ENCODE data around the gene HMCN2. TPM values are rescaled to one million over a fixed set of nuclear protein-coding genes. Genes with fewer than 3 reads are reported as not detected.

The HMCN2 gene
- under 0.01 and 0.17 TPM in 2 replicates for total RNA-seq

GRCh38 chr9:130265431-130266235 lies at the start of gene HMCN2:
TSS of gene HMCN2 (plus strand) at chr9:130265760. CDS start at chr9:130265879, 119 bp downstream.

GRCh38 chr9:130444565-130445221 lies 179.1 kb downstream of the HMCN2 start, which contains the start of gene ASS1:
TSS of gene ASS1 (plus strand) at chr9:130444961. CDS start at chr9:130452229, 7,268 bp downstream.

Other genes starting within 250 kb of the HMCN2 start
- 30.5 and 36.9 TPM in 2 replicates for gene FNBP1, start 222.6 kb upstream of the HMCN2 start, total RNA-seq
- 31.1 and 37.2 TPM in 2 replicates for gene GPR107, start 211.9 kb upstream of the HMCN2 start, total RNA-seq
- 32.9 and 76.4 TPM in 2 replicates for gene NCS1, start 93.4 kb upstream of the HMCN2 start, total RNA-seq
- 44.2 and 225 TPM in 2 replicates for gene ASS1, start 179.2 kb downstream of the HMCN2 start, total RNA-seq

Data from smooth muscle cell of trachea (primary cell).